ENCODE data around the gene CAMTA1.
A peak's percentile ranks its signal among the peaks of the same experiment; 100 is the strongest.

The CAMTA1 gene

DNA sequence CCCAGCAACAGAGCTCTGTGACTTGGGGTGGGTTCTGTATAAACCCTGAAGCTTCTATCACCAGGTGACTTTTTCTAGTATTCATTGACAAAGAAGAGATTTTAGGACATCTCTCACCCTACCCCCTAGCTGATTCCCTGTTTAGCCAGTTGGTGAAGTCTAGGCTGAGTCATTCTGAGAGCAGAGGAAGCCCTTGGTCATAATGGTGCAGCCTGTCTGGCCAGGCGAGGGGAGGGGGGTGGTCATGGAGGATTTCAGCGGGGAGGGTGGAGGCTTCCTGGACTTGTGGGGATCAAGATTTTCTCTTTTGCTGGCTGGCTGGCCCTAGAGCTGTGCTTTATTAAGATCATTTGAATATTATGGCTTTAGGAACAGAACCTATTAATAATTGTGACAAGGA, 262.6 kb downstream of the CAMTA1 start:
- DNase-seq: no peak

DNA sequence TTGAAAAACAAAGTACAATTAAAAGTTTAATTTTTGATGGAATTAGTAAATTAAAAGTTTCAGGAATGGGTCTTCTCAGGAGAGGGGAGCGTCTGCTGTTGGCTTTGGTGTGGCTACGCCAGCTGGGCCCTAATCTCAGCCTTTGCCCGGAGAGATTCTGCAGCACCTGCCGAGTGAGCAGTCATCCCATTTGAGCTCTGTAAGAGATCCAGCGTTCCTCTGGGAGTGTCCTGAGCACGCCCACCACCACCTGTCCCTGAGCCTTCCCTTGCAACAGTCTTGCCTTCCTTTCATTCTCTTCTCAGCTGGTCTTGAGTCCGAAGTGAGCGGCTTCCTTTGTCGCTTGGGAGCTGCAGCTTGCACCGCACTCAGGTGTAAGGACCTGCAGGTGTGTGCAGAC, 263.1 kb downstream of the CAMTA1 start:
- peak; percentile 41 for DNase-seq

DNA sequence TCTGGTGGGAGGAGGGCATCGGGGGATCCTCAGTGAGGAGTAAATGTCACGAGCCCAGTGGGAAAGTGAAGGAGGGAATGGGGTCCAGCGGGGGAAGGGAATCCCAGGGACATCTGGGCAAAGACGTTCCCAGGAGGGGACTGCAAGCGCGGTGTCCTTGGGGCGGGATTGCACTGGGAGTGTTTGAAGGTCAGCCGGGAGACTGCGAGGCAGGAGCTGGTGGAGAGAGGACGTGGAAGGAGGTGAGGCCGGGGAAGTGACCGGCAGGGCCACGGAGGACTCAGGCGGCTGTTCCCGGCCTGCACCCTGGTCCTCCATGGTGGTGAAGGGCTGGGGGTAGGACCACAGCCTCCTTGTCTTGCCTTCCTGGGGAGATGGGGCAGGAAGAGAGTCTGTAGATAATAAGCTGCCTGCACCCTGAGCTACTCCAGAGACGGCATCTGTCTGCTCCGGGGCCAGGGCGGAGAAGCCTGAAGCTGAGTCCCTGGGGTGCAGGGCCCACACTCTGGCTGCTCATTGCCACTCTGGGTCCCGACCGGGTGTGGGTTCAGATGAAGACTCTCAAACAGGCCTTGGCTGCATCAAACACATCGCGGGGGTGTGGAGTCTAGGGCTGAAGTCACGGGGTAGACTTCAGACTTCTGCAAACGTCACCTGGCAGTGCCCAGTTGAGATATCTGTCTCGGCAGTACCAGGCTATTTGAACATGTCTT, 264.8 kb downstream of the CAMTA1 start:
- peak; percentile 51 for DNase-seq

DNA sequence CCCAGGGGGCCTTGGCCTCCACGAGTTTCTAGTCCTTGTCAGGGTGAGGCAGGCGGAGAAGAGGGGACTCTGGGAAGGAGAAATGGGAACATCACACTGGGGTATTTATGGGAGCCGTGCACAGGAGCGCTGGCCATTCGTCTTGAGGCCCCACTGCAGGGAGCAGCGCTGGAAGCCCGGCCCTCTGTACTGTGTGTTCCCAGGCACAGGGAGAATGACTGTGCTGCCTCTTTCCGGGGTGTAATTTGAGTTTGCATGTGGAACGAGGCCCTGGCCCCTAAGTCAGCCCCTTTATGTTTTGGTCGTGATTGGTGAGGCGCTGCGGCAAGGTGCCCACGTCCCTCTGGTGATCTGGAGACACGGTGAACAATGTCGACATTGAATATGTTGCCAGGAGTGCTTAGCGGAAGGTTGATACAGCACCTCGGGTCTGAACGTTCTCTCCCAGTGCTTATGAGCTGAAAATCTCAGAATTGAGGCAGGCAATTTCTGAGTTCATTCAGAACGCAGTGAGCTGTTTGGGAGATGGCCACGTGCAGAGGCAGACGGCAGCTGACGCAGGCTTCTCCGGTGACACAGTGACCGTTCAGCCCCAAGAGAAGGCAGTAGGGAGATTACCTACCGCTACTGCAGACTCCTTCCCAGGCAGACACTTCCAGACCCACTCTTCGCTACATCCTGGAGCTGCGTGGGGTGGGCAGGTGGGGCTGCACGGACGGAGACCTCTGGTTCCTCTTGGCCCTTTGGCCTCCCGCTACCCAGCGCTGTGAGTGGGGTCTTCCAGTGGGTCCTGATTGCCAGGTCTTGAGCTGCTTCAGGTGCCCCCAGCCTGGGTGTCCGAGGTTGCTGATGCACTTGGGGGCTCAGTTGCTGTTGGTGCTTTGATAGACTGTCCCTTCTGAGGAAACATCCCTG, 265.8 kb downstream of the CAMTA1 start:
- DNase-seq: peak; percentile 48

DNA sequence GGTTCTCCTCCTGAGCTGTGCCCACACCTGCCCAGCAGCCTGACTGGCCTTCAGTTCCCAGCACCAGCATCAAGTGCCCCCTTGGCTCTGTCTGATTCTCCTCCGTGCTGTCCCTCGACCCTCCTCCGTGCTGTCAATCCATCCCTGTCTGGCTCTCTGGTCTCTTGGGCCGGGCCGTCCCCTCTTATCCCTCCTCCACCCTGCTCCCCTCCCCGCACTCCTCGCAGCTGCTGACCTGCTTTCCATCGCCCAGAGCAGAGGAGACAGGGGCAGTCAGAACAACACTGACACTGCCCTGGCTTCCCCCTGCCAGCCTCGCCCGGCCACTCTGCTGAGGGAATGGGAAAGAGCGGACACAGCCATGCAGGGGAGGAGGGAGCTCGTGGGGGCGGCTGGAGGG, 267.4 kb downstream of the CAMTA1 start:
- DNase-seq: peak; percentile 37

DNA sequence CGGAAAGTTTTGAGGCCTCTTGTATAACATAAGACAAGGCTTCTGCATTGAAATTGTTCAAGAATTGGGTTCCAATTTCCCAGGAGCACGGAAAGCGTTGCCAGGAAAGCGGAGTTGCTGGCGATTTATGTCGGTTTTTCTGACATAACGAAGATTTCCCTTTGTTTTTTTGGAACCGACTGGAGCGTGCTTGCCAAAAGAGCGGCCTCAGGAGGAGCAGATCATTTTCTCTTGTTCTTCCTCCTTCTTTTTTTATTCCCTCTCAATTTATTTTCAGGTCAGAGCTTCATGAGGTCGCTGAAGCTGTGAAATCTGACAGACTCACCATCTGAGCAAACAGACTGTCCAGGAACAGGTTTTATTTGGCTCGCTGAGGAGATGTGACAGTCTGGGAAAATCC, 275.5 kb downstream of the CAMTA1 start:
- no peak for DNase-seq

DNA sequence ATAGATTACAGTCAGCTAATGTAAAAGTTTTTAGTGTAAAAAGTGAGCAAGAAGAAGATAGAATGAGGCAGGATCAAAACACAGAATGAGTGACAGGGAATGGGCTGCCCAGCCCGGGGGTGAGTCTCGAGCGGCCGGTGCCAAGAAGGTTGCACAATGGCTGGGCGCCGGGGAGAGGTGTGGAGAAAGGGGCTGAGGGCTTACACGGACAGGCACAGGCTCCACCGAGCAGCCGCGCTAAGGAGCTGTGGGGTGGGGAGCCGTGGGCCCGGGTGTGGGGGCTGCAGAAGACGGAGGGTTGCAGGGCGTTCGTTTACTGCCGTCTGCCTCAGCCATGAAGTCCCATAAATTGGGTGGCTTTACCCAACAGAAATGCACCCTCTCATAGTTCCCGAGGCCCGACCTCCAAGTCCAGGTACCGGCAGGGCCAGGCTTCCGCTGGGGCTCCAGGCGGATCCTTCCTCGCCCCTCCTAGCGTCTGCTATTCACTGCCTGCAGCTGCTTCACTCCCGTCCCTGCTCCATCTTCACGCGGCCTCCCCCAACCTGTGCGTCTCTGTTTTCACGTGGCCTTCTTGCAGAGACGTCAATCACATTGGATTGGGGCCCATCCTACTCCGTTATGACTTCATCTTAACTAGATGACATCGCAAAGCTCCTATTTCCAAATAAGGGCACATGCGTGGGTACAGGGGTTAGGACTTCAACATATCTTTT, 277.2 kb downstream of the CAMTA1 start:
- DNase-seq: no peak

DNA sequence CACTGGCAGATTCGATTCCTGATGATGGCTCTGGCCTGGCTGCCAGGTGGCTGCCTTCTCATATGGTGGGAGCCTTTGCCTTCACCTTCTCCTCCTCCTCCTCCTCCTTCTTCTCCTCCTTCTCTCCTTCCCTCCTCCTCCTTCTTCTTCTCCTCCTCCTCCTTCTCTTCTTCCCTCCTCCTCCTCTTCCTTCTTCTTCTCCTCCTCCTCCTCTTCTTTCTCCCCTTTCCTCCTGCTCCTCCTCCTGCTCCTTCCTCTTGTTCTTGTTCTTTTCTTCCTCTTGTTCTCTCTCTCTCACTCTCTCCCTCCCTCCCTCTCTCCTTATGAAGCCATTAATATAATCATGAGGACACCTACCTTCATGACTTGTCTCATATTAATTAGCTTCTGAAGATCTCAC, 278.7 kb downstream of the CAMTA1 start:
- DNase-seq: no peak

DNA sequence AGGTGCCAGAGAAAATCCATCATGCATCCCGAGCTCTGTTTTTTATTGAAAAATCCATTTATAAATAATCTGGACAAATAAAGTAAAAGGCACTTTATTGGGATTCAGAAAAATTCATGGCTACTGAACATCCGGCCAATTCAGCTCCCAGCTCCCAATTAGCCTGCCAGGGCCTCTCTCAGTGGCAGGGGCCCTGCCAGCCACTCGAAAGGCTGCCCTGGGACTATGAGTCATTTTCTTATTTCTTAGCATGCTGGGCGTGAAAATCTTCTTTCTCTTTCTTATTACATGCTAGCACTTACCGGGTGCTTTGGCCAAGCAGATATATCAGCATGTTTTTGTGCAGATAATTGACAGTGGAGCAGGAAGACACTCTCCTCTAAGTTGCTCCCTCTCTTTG, 283.3 kb downstream of the CAMTA1 start:
- DNase-seq: no peak

DNA sequence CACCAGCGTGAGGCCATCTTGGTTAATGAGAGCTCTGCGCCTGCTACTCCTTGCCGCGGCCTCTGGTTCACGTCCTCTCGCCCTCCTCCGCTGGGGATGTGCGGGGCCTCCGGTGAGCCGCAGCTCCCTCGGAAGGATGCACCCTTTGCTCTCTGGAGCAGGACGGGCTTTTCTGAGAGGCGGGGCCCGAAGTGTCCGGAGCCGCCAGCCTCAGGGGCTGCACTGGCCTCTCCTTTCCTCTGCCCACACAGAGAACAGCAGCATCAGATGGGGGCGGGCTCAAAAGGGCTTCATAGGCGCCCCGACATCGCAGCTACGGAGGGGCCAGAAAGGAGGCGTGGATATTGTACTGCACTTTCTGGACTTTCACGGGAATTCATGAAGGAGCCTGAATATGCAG, 284.7 kb downstream of the CAMTA1 start:
- DNase-seq: peak; percentile 64

DNA sequence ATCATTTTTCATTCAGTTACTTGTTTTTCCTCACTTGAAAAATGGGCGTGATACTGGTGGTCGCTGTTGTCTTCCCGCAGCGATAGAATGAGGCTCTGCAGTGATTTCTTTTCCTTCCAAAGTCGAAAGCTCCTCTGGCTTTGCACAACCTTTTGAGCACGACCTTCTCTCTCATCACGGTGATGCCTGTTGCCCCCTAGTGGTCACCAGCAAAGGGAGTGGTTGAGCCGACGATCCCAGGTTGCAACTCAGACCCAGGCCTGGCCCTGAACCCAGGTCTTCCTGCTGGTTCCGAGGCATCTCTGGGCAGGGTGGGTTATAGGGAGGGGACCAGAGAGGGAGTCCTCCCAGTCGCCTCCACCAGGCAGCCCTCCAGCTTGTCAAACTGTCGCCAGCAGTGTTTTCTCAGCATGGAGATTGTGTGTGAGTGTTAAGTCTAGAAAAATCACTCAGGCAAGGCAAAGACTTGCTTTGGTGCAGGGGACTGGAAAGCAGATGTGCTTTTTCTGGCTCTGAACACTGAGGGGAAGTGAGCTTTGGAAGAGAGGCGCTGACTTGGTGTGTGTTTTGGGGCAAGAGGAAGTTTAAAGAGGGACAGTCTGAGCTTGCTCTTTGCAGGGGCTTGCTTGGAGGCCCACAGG, 285.3 kb downstream of the CAMTA1 start:
- peak; percentile 81 for DNase-seq

DNA sequence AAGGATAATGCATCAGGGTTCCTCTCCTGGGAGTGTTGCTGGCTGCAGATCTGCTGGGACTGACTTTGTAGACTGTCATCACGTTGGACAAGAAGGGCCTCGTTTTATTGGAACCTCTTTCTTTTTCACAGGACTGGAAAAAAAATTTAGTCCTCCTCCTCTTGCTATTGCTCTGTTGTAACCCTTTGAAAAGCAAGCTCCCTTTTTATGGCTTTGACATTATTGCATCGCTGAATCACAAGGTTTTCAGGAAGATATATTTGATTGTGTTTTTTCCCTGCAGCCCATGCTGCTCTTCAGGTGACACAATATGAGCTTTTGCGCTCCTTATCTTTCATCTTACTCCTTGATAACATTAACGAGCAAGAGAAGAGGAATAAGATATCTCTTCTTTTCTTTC, 290.9 kb downstream of the CAMTA1 start:
- DNase-seq: no peak

DNA sequence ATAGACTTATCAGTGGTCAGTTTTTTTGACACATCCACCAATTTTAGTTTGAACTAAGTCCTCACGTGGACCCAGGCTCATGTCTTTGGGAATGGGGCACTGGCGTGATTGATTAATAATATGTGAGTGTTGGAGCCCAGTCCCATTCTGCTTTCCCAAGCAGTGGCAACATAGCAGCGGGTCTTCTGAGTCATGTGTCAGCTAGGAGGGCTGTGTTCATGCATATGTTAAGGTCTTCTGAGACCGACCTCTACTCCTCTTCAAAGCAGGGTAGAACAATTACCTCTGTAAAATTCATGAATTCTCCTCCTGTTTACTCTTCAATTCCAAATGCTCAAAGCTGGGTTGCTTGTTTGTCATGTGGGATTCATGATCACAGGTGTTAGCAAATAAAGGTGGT, 291.3 kb downstream of the CAMTA1 start:
- no peak for DNase-seq

DNA sequence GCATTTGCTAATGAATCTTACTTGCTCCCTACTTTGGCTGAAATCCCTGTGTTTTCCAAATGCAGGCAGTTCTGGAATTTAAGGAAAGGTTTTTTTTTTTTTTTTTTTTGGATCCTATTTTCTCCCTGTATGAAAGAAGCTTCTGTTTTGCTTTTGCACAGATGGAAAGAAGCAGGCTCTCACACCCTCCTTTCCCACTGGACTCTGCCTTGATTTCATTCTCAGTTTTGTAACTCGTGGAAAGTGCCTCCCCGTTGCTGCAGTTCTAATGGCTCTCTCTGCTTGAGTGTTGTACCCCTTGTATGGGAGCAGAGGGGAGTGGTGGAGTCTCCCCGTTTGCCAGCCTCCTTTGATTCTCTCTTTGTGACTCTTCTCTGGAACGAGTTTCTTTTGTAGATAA, 291.9 kb downstream of the CAMTA1 start:
- no peak for DNase-seq

DNA sequence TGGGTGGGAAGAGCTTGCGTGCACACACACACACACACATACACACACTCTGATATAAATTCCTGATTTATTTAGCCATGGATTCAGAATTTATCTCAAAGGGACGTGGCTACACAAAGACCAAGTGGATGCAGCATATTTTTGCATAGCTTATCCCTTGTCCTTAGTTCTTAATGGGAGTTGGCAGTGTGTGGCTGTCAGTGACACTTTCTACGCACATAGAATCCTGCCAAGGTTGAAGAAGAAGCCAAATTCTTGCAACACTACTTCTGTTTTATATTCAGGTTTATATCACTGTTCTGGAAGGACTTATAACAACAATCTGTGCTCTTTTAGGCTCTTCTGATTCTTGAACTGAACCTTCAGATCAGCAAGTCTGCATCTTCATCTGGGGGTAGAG, 292.7 kb downstream of the CAMTA1 start:
- no peak for DNase-seq

DNA sequence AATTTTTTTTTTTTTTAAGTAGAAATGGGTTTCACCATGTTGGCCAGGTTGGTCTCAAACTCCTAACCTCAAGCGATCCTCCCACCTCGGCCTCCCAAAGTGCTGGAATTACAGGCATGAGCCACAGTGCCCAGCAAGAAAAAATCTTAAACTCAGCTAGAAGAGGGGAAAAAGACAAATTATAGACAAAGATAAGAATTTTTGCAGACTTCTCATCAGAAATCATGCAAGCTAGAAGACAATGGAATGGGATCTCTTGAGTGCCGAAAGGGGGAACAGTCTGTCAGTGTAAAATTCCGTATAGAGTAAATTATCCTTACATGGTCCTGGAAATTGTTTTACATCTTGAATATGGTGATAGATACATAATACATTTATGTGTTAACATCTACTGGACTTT, 294.4 kb downstream of the CAMTA1 start:
- no peak for DNase-seq

DNA sequence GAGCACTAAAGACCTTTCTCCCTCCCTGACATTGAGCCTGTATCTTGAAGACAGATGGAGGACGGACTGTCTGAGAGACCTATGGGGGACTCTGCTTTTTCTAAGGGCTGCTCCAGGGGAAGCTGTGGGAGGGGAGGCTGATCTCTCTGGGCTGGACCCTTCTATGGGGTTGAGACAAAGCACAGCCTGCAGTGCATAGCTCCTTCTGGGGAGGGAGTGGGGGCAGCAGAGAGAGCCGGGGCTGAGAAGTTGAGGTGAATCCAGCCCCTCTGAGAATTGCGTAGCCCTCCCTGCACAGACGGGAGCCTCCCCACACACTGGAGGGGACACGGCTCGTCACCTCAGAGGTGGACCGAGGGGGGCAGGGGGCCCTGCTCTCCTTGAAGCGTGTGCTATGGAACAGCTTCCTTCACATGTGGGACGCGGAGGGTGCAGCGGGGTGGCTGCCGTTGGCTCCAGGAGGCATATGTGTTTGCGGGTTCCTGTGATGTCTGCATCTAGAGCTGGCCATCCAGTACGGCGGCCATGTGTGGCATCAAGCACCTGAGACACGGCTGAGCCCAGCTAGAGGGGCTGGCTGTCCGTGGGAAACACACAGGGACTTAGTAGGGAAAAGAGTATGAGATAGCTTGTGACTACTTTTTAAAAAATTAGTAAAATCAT, 299.1 kb downstream of the CAMTA1 start:
- DNase-seq: no peak

DNA sequence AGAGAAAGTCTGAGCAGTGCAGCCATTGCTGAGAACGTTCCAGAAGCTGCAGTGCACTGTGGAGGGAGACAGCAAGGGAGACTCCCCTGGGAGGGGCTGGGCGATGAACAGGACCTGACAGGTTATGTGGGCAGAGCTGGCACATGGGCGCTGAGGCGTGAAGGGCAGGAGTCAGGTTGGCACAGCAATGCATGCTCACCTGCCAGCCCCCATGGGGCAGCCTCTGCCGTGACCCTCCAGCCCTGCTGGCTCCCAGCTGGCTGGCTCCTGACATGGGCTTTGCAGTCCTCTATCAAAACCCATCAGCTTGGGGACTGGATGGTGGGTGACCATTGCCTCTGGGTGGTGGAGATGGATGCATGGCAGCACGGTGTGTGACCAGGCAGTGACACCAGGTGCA, 300.3 kb downstream of the CAMTA1 start:
- no peak for DNase-seq

DNA sequence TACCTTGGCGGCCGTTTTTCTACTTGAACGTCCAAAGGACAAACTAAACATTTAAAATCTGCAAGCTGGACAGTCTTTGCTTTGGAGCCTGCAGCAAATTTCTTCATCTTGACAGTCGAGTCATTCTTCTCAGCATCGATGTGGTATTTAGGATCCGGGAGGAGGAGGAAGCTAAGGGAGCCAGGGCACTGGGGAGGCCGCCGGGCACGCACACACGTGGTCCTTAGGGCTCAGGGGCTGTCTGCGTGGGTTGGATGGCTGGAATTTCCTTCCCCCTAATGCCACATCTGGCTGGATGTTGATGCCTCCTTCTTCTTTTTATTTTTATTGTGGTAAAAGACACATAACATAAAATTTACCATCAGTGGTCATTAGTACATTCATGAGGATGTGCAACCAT, 300.9 kb downstream of the CAMTA1 start:
- no peak for DNase-seq

DNA sequence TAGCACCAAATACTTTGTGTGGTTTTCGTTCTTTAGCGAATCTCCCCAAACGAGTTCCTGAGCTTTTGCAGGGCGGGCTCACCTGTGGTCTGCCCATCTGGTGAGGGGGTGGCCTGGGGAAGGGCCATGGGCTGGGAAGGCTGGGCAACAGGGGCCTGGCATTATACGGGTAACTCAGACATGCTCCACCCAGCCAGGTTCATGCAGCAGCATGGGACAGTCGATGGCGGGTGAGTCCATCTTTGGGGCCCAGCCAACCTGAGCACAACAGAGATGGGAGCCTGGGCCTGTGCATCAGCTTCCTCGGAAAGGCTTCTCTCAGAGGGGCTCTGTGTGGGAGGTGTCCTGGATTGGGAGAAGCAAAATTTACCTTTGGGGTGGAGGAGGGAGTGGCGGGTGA, 302.6 kb downstream of the CAMTA1 start:
- DNase-seq: no peak

DNA sequence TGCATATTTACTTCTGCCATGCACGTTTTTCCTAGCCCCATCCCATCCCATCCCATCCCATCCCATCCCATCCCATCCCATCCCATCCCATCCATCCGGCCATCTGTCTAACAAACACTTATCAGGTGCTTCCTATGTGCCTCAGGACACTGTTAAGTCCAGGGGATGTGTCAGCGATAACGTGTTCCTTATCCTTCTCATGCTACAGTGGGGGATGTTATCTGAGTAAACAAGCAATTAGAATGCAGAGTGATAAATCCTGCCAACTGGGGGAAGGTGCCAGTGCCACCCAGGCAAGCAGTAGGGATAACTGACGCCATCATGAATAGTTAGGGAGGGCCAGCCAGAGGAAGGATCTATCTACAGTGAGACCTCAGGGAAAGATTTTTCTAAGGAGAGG, 304.2 kb downstream of the CAMTA1 start:
- DNase-seq: no peak

DNA sequence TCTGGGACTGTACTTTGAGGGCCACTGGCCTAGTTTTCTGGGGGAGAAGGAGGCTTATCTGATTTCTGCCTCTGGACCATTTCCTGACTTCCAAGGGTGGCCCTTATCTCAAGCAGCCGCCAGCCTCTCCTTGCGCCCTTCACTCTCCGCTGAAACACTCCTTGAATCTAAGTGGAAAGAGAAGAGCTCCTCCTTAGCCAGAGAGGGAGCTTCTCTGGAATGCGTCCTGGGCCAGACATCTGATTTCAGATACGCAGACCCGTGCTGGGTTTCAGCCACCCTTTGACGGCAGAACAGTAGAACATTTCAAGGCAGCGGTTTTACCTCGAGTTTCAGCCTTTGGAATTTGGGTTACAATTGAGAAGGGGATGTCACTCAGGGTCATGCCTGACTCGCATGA, 308.0 kb downstream of the CAMTA1 start:
- no peak for DNase-seq

DNA sequence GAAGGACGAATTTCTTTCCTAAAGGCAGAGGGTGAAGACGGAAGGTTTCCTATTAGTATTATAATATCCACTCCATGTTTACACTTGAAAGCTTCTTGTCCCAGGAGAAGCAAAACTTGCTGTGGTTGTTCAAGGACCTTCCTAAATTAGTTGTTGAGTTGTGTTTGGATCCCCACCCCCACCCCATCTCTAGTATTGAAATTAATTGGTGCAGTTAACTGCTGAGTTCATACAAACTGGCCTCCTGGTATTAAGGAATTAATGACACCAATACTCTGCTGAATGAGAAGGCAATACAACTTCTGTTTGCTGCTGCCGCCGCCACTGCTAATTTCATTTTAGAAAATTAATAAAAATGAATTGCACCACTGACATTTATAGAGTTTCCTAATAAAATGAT, 308.8 kb downstream of the CAMTA1 start:
- no peak for DNase-seq
